NAMALWA (cell line): Measurements from ENCODE around the gene OVOL1.

Source experiments
- DNase-seq: peaks from one replicate; pipeline ENCODE4 v3.0.0-alpha.2; 2015; ENCODE audit warnings: low spot score

The OVOL1 gene

DNA sequence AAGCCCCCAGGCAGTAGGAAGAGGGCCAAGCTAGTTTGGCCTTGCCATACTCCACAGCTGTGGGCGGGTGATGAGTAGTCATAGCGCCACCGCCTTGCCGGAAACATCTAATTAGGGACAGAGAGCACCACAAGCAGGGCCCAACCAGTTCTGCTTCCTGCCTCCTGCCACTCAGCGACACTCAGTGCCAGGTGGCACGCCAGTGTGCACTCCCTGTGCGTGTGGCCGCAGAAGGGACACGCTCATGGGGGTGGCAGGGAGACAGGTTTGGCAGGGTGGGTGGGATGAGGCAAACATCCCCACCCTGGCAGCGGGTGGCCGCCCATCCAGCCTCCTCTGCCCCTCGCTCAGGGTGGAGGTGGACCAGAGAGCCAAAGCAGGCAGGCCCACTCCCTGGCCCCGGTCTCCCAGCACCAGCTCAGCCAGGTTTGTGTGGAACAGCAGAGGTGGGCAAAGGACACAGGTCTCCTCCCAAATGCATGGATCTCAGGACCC is 4.9 kb downstream of the OVOL1 start:
- DNase-seq: peak; percentile 76

DNA sequence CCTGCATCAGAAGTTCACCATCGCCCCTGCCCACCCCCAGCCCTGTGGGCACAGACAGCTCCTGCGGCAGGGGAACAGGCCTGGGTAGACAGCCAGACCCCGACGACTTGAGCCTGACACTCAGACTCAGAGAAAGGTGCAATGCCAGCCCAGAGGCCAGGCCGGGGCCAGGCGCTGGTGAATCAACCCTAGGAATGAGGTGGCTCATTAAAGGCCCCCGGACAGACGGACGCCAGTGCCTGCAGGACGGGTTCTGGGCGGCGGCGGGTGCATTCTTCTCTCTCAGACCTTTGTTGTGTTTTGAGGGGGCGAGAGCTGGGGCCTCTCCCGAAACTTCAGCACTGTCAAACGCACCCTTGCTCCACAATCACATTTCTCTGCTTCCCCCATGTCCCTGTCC is 5.6 kb downstream of the OVOL1 start:
- no peak for DNase-seq

DNA sequence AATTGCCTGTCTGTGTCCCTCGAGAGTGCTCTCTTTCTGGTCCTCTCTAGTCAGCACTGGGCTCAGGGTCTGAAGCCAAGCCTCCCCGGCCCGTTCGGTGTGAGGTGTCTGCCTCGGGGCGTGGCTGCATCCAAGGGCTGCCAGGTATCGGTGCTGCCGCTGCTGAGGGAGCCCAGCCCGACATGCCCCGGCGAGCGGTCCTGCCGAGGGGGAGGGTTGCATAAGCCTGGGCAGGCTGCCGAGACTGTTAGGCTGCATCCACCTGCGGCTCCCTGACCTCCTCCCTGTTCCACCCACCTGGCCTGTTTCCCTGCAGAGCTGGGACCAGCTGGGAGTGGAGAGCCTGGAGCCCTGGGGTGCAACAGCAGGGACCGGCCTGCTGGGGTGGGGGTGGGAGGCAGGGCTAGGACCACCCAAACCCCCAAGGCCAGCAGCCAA is 6.3 kb downstream of the OVOL1 start:
- DNase-seq: no peak

DNA sequence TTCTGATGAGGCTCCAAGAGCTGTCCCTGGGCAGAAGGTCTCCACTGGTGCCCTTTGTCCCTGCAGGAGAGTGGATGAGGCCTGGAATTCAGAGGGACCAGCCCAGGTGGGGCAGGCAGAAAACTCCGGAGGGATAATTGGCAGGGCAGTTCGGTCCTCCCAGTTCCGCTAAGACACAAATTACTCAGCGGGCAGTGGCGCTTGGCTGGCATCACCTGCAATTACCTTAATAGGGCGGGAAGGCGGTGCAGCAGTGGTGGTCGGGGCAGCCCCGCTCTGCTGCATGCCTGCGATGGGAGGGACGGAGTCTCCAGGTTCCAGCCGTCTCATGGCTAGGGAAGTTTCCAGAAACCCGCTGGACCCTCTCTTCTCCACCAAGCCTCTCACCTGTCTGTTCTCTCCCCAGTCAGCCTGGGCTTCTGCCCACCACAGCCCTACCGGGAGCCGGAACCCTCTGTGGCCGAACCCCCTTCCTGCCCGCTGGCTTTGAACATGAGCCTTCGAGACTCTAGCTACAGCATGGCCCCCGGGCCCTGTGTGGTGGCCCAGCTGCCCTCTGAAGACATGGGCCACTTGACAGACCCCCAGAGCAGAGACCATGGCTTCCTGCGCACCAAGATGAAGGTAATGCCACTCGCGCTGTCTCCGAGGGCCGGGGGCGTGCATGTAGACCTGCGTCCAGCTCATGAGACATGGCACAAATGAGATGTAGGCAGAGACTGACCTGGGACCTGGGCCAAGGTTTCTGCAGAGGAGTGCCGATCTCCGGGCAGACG is 7.0 kb downstream of the OVOL1 start:
- DNase-seq: no peak

DNA sequence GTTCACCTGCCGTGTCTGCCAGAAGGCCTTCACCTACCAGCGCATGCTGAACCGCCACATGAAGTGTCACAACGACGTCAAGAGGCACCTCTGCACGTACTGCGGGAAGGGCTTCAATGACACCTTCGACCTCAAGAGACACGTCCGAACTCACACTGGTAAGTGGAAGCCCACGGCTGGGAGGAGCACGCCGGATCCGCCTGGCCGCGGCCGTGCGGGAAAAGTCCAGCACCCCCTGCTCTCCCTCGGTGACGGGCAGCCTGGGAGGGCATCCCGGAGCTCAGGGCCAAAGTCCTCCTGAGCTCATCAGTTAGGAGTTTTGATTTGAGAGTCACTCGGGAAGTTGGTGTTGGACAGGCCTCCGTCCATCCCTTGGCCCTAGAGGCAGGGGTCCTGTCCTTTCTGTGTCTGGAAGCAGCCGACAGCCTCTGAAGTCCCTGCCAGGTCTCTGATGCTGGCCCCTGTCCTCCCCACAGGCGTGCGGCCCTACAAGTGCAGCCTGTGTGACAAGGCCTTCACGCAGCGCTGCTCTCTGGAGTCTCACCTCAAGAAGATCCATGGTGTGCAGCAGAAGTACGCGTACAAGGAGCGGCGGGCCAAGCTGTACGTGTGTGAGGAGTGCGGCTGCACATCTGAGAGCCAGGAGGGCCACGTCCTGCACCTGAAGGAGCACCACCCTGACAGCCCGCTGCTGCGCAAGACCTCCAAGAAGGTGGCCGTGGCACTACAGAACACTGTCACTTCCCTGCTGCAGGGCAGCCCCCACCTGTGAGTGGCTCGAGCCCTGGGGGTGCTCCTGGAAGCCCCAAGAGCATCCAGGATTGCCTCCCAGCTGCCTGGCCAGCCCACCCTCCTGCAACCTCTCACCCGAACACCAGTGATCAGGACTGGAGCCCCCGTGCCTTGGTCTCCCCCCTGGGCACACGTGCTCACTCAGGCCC is 8.0 kb downstream of the OVOL1 start:
- DNase-seq: no peak

DNA sequence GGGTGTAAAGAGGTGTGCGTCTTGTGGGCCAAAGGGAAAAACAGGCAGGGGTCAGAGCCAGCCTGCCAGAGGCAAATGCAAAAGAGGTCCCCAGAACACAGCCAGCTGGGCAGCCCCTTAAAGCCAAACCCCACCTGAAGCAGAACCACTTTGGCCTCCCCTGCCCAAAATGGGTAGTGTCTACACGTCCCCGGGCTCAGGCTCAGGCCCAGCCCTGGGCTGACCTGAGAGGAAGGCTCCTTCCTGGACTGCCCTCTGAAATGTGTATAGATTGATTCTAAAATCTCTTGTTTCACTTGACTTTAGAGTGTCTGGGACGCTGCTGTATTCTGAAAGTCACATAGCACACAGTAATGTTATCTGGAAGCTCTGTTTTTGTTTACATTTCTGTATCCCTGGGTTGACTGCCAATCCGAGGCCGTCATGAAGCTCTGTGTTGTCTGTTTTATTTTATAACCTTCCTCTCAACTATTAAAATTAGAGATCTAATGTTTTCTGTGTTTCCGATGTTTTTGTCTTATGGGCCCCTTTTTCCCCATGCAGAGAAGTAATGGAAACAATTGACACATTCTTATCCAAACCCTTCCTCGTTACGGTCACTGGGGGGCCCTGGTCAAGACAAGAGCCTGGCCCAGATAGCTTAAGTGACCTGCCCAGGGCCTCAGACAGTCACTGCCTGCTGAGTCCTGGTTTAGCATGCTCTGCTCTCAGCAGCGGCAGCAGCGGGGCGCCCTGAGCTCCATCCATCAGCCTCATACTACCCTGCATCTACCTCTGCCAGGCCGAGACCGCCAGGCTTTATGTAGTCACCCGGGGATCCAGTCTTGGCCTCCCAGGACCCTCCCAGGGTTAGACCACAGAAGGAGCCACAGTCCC is 10.1 kb downstream of the OVOL1 start:
- DNase-seq: no peak

DNA sequence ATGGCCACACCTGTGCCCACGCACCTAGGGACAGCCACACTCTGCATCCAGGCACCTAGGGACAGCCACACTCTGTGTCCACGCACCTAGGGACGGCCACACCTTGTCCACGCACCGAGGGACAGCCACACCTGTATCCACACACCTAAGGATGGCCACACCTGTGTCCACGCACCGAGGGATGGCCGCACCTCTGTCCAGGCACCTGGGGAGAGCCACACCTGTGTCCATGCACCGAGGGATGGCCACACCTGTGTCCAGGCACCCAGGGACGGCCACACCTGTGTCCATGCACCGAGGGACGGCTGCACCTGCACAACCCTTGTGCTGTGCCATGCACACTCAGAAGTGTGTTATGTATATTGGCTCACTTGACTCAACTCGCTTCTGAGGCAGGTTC is 10.8 kb downstream of the OVOL1 start:
- DNase-seq: no peak

DNA sequence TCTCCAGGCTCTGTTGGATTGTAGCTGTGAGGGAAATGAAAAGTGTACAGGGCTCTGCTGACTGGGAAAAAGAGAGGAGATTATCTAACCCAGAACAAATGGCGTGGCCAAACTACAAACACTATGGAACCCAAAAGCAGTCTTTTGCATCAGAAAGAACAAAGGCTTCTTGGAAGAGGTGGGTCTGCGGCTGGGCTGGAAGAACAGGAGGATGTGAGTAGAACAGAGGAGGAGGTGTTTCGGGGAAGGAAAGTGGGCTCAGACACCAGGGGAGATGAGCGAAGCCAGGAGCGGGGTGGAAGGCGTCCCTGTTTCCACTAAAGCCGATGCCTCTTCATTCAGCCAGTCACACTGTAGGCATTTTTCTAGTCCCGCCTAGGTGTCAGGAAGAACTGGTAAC is 12.0 kb downstream of the OVOL1 start:
- DNase-seq: no peak

DNA sequence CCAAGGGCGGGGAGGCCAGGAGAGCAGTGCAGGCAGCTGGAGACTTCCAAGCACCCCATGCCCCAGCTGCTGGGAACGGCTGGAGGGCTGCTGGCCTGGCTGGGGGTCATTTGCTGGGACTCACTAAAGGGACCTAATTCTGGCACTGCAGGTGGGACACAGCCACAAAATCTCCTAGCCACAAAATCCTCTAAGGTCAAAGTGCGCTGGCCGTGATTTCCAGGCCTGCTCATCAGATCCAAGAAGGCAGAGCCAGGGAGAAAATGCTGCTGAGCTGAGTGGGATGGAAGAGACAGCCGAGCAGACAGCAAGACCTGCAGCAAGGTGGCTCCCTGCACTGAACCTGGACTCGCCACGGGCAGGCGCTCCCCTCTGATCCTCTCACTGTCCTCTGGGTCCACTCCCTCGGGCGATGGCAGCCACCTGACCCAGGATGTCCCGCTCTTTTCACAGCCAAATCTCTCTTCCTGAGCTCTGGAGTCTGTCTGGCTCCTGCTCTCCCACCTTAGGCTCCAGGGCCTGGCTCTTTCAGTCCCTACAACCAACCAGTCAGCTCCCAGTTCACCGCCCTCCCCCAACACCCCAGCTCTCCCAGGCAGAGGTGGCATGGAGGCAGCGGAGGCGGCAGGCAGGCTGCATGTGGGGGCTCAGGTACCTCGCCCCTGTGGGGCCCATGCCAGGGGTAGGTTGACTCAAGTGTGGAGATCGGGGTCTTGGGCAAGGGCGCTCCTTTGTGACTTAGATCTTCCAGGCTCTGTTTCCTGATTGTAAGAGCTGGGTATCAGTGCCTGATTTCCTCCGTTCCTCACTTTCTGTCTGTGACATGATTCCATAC is 14.5 kb downstream of the OVOL1 start:
- DNase-seq: no peak

DNA sequence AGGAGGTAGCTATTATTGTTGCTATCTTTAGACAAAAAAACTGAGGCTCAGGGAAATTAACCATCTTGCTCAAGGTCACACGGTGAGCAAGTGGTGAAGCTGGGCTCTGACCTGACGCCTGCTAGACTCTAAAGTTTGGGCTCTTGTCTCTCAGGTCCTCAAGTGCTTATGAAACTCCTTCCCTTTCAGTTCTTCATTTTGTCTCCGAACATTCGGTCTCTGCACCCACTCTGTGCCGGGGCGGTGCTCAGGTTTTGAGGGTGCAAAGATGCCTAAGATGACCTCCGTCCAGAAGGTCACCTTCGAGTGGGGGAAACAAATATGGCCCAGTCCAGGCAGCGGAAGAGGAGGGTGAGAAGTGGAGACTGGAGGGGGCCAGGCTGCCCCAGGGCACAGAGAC is 16.0 kb downstream of the OVOL1 start:
- DNase-seq: no peak

DNA sequence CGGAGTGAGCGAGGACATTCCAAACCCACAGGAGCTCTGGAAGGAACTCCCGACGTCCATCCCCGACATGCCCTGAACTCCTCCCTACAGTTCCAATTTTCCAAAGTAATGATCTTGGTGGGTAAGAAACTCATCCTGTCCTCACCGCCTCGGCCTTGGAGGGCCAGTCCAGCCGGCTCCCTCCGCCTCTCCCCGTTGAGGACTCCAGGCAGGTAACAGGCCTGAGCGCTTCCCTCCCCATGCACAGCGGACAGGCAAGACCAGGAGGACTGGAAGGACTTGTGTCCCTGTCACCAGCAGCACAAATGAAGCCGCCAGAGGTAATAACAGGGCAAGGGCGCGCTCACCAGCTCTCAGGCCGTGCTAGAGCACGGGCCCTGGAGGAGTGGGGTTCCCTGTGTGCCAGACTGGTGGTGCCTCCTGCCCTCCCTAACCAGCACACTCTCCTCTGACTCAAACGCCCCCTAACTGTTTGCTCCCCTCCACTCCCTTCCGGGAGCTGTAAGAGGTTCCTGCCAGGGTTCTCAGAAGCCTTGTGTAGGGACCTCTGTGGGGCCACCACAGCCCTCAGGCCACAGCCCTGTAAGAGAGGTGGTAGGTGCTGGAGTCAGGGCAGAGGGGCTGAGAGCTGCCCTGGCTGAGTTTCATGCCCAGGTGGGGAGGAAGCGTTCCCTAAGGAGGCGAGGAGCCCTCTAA is 17.1 kb downstream of the OVOL1 start:
- DNase-seq: no peak

DNA sequence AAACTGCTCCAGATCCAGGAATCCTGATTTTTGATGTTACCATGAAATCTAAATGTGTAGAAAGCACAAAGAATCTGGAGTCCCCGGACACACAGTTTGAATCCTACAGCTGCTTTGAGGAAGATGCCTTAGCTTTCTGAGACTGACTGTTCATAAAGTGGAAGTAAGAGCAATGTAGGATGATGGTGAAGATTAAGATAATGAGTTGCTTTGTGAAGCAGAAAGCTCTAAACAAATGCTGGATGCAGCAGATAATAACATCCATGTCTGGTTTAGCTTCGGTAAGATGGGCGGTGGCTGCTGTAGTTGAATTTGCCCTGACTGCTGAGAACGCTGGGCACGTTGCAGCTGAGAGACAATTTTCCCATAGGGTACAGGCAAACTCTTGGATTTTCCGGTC is 20.1 kb downstream of the OVOL1 start:
- no peak for DNase-seq

DNA sequence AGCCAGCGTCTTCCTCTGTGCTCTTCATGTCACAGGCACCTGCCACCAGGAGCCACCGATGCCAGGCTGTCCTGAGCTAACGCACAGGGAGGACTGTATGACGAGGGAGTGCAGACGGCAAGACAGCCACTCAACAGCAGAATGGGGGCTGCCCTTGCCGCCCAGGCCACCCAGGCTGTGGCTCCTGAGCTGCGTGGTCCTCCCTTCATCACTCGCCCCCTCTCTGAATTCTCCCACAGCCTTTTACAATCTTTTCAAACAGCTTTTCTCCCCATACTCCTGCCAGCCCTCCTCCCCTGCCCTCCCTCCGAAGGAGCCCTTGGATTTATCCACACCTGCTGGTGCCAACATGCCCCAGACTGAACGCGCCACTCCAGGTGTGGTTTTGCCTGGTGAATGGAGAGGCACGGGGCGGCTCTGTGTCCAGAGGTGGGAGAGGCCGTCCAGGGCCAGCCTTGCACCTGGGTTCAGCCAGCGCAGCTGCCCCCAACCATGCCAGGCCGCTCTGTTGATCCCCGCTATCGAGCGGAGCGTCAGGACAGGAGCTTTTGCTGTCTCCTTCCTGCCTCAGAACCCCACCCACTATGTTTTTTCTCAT is 22.0 kb downstream of the OVOL1 start:
- no peak for DNase-seq

DNA sequence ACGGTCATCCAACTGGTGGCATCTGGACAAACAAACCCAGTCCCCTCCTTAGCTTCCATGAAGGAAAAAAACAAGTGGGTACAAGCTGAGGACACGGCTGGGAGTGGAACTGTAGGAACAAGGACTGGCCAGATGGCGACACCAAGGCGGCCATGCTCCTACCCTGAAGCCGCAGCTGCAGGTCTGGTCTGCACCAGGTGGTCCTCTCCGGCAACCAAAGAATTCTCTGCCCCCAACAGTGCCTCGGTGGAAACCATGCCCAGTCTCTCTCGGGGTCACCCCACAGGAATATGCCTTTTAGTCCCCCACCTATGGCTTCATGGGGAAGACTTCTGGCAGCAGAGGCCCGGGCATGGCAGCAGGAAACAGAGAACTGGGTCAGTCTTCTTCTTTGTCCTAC is 22.6 kb downstream of the OVOL1 start:
- no peak for DNase-seq

DNA sequence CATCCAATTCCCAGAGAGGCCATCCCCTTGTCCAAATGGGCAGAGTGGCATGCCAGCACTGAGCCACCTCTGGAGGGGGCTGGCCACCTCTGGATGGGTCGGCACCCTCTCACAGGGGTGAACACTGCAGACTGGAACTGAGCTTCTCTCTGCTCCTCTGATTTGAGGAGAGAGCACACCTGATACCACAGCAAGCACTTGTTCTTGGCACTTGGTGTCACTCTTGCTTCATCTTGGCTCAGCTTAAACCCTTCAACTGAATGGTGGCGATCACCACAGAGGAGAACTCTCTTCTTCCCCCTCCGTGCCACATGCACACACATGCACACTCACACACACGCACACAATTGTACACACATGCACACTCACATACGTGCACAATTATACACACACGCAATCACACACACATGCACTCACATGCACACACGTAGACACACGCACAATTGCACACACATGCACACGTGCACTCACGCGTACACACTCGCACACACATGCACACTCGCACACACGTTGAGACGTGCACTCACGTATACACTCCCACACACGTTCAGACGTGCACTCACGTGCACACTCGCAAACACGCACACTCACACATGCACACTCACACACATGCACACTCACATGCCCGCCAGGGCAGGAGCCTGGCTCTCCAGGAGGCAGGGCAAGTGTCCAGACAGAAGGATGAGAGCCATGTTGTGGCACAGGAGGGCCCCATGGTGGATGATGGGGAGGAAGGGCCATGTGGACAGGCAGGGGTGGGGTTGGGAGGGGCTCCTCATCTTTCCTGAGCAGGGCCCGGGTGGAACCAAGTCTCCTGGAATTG is 23.4 kb downstream of the OVOL1 start:
- peak; percentile 28 for DNase-seq

DNA sequence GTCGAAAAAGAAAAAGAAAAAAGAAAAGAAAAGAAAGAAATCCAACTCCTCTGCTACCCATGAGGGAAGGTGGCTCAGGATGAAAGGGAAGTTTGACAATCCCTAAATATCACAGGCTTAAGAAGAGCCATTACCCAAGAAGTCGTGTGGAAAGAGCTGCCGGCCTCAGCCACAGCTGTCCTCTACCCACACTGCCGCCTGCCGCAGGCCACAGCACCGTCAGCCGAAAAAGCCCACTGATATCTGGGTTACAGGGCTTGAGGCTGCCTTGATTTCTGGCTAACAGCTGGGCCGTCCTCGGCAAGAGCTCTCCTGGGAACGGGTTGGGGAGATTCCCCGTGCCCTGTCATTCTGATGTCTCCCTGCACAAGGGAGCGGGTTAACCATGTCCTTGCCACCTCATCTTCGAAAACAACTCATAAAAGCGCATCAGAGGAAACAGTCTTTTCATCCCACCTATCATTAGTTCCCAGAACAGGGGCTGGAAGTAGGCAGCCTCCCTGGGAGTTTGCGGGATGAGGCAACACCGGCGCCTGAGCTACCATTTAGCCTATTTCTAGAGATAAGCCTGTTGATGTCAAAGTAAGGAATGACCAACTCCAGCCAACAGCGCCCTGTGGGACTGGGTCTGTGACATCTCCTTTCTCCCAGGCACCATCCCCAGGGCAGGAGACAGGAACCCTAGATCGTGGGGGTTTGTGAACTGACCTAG is 25.1 kb downstream of the OVOL1 start:
- no peak for DNase-seq

DNA sequence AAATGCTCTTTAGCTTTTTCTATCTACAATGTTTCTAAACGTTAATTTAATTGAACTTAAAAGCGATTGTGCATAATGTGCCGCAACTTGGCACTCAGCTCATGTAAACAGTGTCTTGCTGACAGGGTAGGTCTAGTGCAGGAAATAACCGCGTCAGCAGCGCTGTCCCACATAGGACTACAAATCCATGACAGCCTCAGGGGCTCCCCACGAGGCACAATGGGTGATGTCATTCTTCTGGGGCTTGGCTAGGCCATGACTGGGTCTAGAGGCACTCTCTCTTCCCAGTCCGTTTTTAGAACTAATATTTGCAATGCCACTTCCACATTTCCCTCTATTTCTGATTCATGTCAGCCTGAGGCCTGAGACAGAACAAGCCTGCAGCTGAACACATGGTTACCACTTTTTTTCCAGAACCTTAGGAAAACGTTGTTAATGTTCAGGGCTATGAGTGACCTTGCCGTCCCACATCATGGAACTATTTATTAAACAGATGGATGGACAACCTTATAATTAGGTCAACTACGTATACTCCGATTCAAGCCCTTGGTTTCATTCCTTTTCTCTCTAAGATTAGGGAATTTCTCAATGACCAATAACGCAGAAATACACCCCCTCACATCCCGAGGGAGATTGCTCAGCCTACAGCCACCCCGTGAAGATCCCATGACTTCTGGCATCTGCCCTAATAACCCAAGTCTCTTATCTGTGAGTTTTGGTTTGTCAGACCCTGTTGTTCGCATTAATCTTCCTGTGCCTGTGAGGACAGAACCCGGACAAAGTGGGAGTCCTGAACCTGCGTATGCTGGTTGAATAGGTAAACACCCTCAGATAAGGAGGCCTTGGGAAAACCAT is 27.5 kb downstream of the OVOL1 start:
- DNase-seq: no peak
